HPDE6-E6E7 (cell line): Measurements from ENCODE around the gene SEC24B.
A peak's percentile ranks its signal among the peaks of the same experiment; 100 is the strongest.
"Not testable (repeated sequence)": the region's sequence is repeated elsewhere in the genome, so short reads cannot be mapped to it uniquely, and the experiment has no call there.

Experiments used
- DNase-seq: peaks from one replicate; pipeline ENCODE4 v3.0.0; 2011; ENCODE audit warnings: missing footprints; ENCODE audit errors: extremely low spot score

Gene SEC24B

GRCh38 chr4:109578846-109579245 lies 145.2 kb downstream of the SEC24B start:
- DNase-seq: no peak

GRCh38 chr4:109579997-109580396 lies 146.4 kb downstream of the SEC24B start:
- DNase-seq: not testable (repeated sequence)

- DNase-seq: no peak
These were observed 154.6 kb downstream of the SEC24B start for GRCh38 chr4:109588176-109588575.

GRCh38 chr4:109589119-109589518 lies 155.5 kb downstream of the SEC24B start:
- DNase-seq: peak; percentile 28

DNA sequence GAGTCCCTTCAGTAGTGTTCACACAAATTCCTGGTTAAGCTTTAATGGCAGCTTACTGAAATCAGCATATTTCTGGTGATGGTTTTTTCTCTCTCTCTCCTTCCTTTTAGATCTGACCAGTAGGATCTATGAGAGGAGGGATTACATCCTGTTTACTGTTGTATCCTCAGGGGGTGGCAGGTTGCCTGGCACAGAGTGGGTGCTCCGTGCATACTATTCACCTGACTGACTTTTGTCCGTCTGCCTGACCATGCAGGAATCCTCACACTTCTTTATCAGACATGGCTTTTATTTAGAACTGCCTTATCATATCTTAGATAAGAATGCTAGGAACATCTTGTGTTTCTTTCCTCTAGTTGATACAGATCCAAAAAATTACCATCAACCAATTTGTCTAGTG lies 156.0 kb downstream of the SEC24B start:
- no peak for DNase-seq
